SK-N-SH (cell line): Measurements from ENCODE around the gene HMOX1. TPM values are rescaled to one million over a fixed set of nuclear protein-coding genes. Genes with fewer than 3 reads are reported as not detected.

Experiments
- CTCF ChIA-PET: fragments of 300-600, 350-600 bp; formaldehyde crosslinking; extraction: SDS; loops from one replicate; lab custom pipeline; 2021; lab: Yijun Ruan, JAX
- POLR2A ChIA-PET: fragments of 350-600 bp; sonication (Branson Sonifier 250); formaldehyde crosslinking; extraction: SDS; loops from one replicate; lab custom pipeline; 2020; ENCODE audit warnings: antibody characterized with exemption, inconsistent platforms; lab: Yijun Ruan, JAX
- DNase-seq: peaks from one replicate; pipeline ENCODE4 v3.0.0; 2012
- H2AFZ ChIP-seq: fragments of 200-600 bp; sonication (generic); 2 replicates; pipeline ENCODE4 v1.8.1; 2016; ENCODE audit warnings: antibody characterized with exemption, mild to moderate bottlenecking, low read depth
- H3F3A ChIP-seq: fragments of 200-600 bp; sonication (generic); replicated peaks from 2 replicates; pipeline ENCODE3; 2016; ENCODE audit warnings: antibody characterized with exemption, mild to moderate bottlenecking; ENCODE audit not compliant: insufficient read depth
- H3K27ac ChIP-seq, 2 experiments: fragments of 200-500 bp in 1 of 2; fragments of 200-600 bp in 1 of 2; sonication (Bioruptor generic) in 1 of 2; sonication (generic), shearing (Covaris generic) in 1 of 2; 2 replicates each; pipeline versions ENCODE4 v1.5.1 to v1.6.1; 2014 to 2016; ENCODE audit warnings: low read depth in 2 of 2, inconsistent platforms in 1 of 2, low read length in 1 of 2, mild to moderate bottlenecking in 1 of 2, mixed read lengths in 1 of 2
- H3K27me3 ChIP-seq: fragments of 200-600 bp; sonication (generic), shearing (Covaris generic); 2 replicates; pipeline ENCODE4 v1.6.1; 2016; ENCODE audit warnings: mixed run types; ENCODE audit not compliant: insufficient read depth
- H3K36me3 ChIP-seq, 2 experiments: fragments of 200-500 bp in 1 of 2; fragments of 200-600 bp in 1 of 2; sonication (Bioruptor generic) in 1 of 2; sonication (generic) in 1 of 2; replicated peaks in 1 of 2; 2 replicates each; pipeline versions ENCODE3 to v1.5.1; 2014 to 2016; ENCODE audit warnings: low read length in 1 of 2, mild to moderate bottlenecking in 1 of 2; ENCODE audit not compliant: insufficient read depth in 2 of 2, control insufficient read depth in 1 of 2
- H3K4me1 ChIP-seq, 2 experiments: fragments of 200-500 bp in 1 of 2; fragments of 200-600 bp in 1 of 2; sonication (Bioruptor generic) in 1 of 2; sonication (generic), shearing (Covaris generic) in 1 of 2; 2 replicates each; pipeline versions ENCODE4 v1.5.1 to v1.6.1; 2014 to 2016; ENCODE audit warnings: low read depth in 1 of 2, low read length in 1 of 2, mixed run types in 1 of 2; ENCODE audit not compliant: insufficient read depth in 2 of 2, control insufficient read depth in 1 of 2
- H3K4me2 ChIP-seq: fragments of 200-600 bp; sonication (generic), shearing (Covaris generic); 2 replicates; pipeline ENCODE4 v1.6.1; 2017; ENCODE audit warnings: mixed run types
- H3K4me3 ChIP-seq, 2 experiments: fragments of 200-500 bp in 1 of 2; fragments of 200-600 bp in 1 of 2; sonication (Bioruptor generic) in 1 of 2; sonication (generic), shearing (Covaris generic) in 1 of 2; 2 replicates each; pipeline versions ENCODE4 v1.5.1 to v1.8.1; 2014 to 2016; ENCODE audit warnings: low read depth in 2 of 2, inconsistent platforms in 1 of 2, low read length in 1 of 2, mild to moderate bottlenecking in 1 of 2, mixed read lengths in 1 of 2, moderate library complexity in 1 of 2
- H3K79me2 ChIP-seq: fragments of 200-600 bp; sonication (generic); 2 replicates; pipeline ENCODE4 v1.8.1; 2017; ENCODE audit warnings: mild to moderate bottlenecking; ENCODE audit not compliant: insufficient read depth
- H3K9ac ChIP-seq: fragments of 200-600 bp; sonication (generic); 2 replicates; pipeline ENCODE4 v1.6.1; 2017; ENCODE audit warnings: mixed run types
- H3K9me2 ChIP-seq: fragments of 200-600 bp; sonication (generic); 2 replicates; pipeline ENCODE4 v1.6.1; 2017; ENCODE audit warnings: mixed run types
- H3K9me3 ChIP-seq: fragments of 200-600 bp; sonication (generic); 2 replicates; pipeline ENCODE4 v1.6.1; 2017; ENCODE audit warnings: mixed run types, mild to moderate bottlenecking, moderate library complexity
- H4K20me1 ChIP-seq: fragments of 200-600 bp; sonication (generic); 2 replicates; pipeline ENCODE4 v1.6.1; 2017; ENCODE audit warnings: mild to moderate bottlenecking, mixed run types; ENCODE audit not compliant: insufficient read depth
- CHD2 ChIP-seq: fragments of 150-350 bp; IDR thresholded peaks from 2 replicates; pipeline ENCODE4 v1.6.1; 2018; ENCODE audit warnings: low read length; ENCODE audit not compliant: partially characterized antibody
- ELF1 ChIP-seq: IDR thresholded peaks from 2 replicates; pipeline ENCODE4 v1.4.0; 2012
- EP300 ChIP-seq, 2 experiments: IDR thresholded peaks; 2 replicates each; pipeline versions ENCODE4 v1.4.0 to v1.6.1; 2012; ENCODE audit warnings: borderline replicate concordance in 1 of 2, low read depth in 1 of 2, low read length in 1 of 2
- FOSL2 ChIP-seq: IDR thresholded peaks from 2 replicates; pipeline ENCODE4 v1.4.0; 2012; ENCODE audit warnings: low read depth, mild to moderate bottlenecking, moderate library complexity, borderline replicate concordance
- FOXJ3 ChIP-seq: sonication (generic); formaldehyde crosslinking; IDR thresholded peaks from 2 replicates; pipeline ENCODE4 v1.5.1; 2020; ENCODE audit warnings: mild to moderate bottlenecking, missing genetic modification reagents
- GATA2 ChIP-seq: sonication (generic); formaldehyde crosslinking; IDR thresholded peaks from 2 replicates; pipeline ENCODE4 v1.5.0; 2020; ENCODE audit warnings: mild to moderate bottlenecking, missing genetic modification reagents
- IRF3 ChIP-seq: fragments of 150-350 bp; IDR thresholded peaks from 2 replicates; pipeline ENCODE4 v1.6.1; 2016; ENCODE audit warnings: mild to moderate bottlenecking, low read depth, low read length
- JUND ChIP-seq: IDR thresholded peaks from 2 replicates; pipeline ENCODE4 v1.4.0; 2012
- MXI1 ChIP-seq: IDR thresholded peaks from 2 replicates; pipeline ENCODE4 v1.6.1; 2012; ENCODE audit warnings: mild to moderate bottlenecking, low read depth, low read length, improper control_type of control experiment
- POLR2AphosphoS5 ChIP-seq: IDR thresholded peaks from 2 replicates; pipeline ENCODE4 v1.6.1; 2012; ENCODE audit warnings: low read depth, low read length
- RAD21 ChIP-seq: IDR thresholded peaks from 2 replicates; pipeline ENCODE4 v1.6.1; 2012; ENCODE audit warnings: mild to moderate bottlenecking, low read length
- RCOR1 ChIP-seq: fragments of 150-350 bp; IDR thresholded peaks from 2 replicates; pipeline ENCODE4 v1.6.1; 2017; ENCODE audit warnings: antibody characterized with exemption, low read length
- RFX5 ChIP-seq: IDR thresholded peaks from 2 replicates; pipeline ENCODE4 v1.6.1; 2012; ENCODE audit warnings: mild to moderate bottlenecking, improper control_type of control experiment, low read length
- RXRA ChIP-seq: IDR thresholded peaks from 2 replicates; pipeline ENCODE4 v1.4.0; 2012; ENCODE audit warnings: low read depth, mild to moderate bottlenecking, borderline replicate concordance
- SIN3A ChIP-seq: IDR thresholded peaks from 2 replicates; pipeline ENCODE4 v1.6.1; 2012; ENCODE audit warnings: low read depth, mild to moderate bottlenecking, low read length, moderate library complexity, borderline replicate concordance
- TAF1 ChIP-seq: IDR thresholded peaks from 2 replicates; pipeline ENCODE4 v1.6.1; 2012; ENCODE audit warnings: low read depth, mild to moderate bottlenecking, low read length, moderate library complexity, borderline replicate concordance
- TCF12 ChIP-seq: IDR thresholded peaks from 2 replicates; pipeline ENCODE4 v1.4.0; 2012
- WGBS: methylation state at CpG from one replicate; pipeline ENCODE4 v1.1.6; 2017; ENCODE audit warnings: low lambda C conversion rate; 5-methylcytosine and 5-hydroxymethylcytosine counted together
- polyA plus RNA-seq, 3 experiments: library from polyadenylated mRNA; depleted of rRNA; stranded (reverse); fragments of >200 nt; gene quantifications; 2 replicates each; pipeline ENCODE4 v1.2.3, GENCODE V29; 2012

HMOX1 gene
- polyA plus RNA-seq, 1 of the 3 experiments (the other 2 are of a cell fraction): 13.7 TPM

- no peak for TF ChIP-seq FOSL2
- TF ChIP-seq CHD2: no peak
- no peak for TF ChIP-seq MXI1
- TF ChIP-seq RXRA: no peak
- no peak for TF ChIP-seq RFX5
Measured at GRCh38 chr22:35379146-35379993, 1.5 kb upstream of the HMOX1 start (continued).

- Histone ChIP-seq H3K36me3 (peaks cover 0 to 5% of the 10 kb centered on the region in 2 experiments), H3K79me2 (no peaks in the 10 kb centered on the region; the same call in 1 of the 2 replicates), H3K27me3 (no peaks in the 10 kb centered on the region), H3K4me2 (peak overlapping the region; percentile 77; the same call in 1 of the 2 replicates), H4K20me1 (no peaks in the 10 kb centered on the region), H2AFZ (no peak overlapping the region), H3K9me2 (no peaks in the 10 kb centered on the region), H3K9ac (no peak overlapping the region), H3K9me3 (no peaks in the 10 kb centered on the region), H3K4me1 (peaks cover 12 to 15% of the 10 kb centered on the region in 2 experiments; a peak in 2 of 4 replicates), H3K27ac (no peak overlapping the region), H3K4me3 (no peak overlapping the region), H3F3A (peaks cover 16% of the 10 kb centered on the region)
- DNase-seq: no peak
- no peak for TF ChIP-seq ELF1
- no peak for TF ChIP-seq IRF3
- no peak for TF ChIP-seq EP300 (IDR thresholded peaks at IDR 0.05; ENCODE audit: borderline replicate concordance in 1 of 2, low read depth in 1 of 2, low read length in 1 of 2)
- no peak for TF ChIP-seq TCF12
- no peak for TF ChIP-seq RAD21
- no peak for TF ChIP-seq SIN3A
- TF ChIP-seq JUND: no peak
- TF ChIP-seq GATA2 (CRISPR knock-in tag): no peak
- TF ChIP-seq FOXJ3 (CRISPR knock-in tag): no peak
- TF ChIP-seq POLR2AphosphoS5: no peak
- no peak for TF ChIP-seq TAF1
- no peak for TF ChIP-seq RCOR1
- ChIA-PET CTCF (interaction anchor here (0.6 to 1.2 kb wide), 5 partner anchors 8 to 218 kb away, joined by 3 to 5 read pairs (median 3); no protein-coding TSS in a partner anchor), POLR2A (no interaction called here)
- 93% methylated on average over 6 of the region's 6 CpGs for WGBS
Measured at GRCh38 chr22:35380013-35380412, 883 bp upstream of the HMOX1 start.
